Muscle layer of duodenum (tissue), 2 donors: ENCODE data around the gene TUFT1.

Experiments
- H3K27ac ChIP-seq: one replicate; pipeline ENCODE4 v1.7.0; 2013; ENCODE audit warnings: mild to moderate bottlenecking, low read length
- H3K27me3 ChIP-seq: one replicate; pipeline ENCODE4 v1.7.0; 2013; ENCODE audit warnings: low read depth, mild to moderate bottlenecking, control low read depth, low read length
- H3K36me3 ChIP-seq, 2 donors: one replicate each; pipeline ENCODE4 v1.7.0; 2013; ENCODE audit warnings: low read length in 2 of 2, control low read depth in 1 of 2, mild to moderate bottlenecking in 1 of 2; ENCODE audit not compliant: insufficient read depth in 2 of 2, control insufficient read depth in 1 of 2
- H3K4me1 ChIP-seq, 2 donors: one replicate each; pipeline ENCODE4 v1.7.0; 2013; ENCODE audit warnings: low read length in 2 of 2, mild to moderate bottlenecking in 2 of 2, control low read depth in 1 of 2, moderate library complexity in 1 of 2; ENCODE audit not compliant: insufficient read depth in 2 of 2, control insufficient read depth in 1 of 2
- H3K4me3 ChIP-seq, 2 donors: one replicate each; pipeline ENCODE4 v1.7.0; 2013; ENCODE audit warnings: low read length in 2 of 2, low read depth in 1 of 2, mild to moderate bottlenecking in 1 of 2
- H3K9me3 ChIP-seq, 2 donors: one replicate each; pipeline ENCODE4 v1.7.0; 2013; ENCODE audit warnings: low read length in 2 of 2, control low read depth in 1 of 2, mild to moderate bottlenecking in 1 of 2; ENCODE audit not compliant: control insufficient read depth in 1 of 2
- donor health status: healthy.

Gene TUFT1

GRCh38 chr1:151539321-151540020 lies 638 bp upstream of the TUFT1 start:
- Histone ChIP-seq H3K27ac (peak overlapping the region; percentile 96), H3K9me3 (no peaks in the 10 kb centered on the region), H3K36me3 (no peaks in the 10 kb centered on the region), H3K4me1 (peaks cover 3 to 19% of the 10 kb centered on the region in 2 donors), H3K4me3 (peak overlapping the region; percentile 79 to 80), H3K27me3 (no peaks in the 10 kb centered on the region)

DNA sequence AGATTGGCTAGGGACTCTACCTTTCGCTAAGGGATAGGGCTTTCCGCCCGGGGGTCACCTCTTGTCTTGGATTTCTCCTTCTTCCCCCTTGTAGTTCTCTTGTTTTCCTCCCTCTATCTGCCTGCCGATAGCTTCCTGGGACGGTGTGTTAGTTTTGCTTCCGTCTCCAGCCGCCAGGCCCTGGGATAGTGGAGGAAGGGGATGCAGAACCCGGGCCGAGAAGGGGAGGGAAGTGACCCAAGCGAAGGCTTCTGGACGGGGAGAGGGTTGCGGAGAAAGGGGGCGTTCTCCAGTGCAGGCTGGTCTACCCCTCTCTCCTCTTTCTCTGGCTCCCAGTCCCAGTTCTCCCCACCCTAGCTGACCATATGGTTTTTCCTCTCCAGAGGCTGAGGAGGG lies 871 bp downstream of the TUFT1 start:
- Histone ChIP-seq H3K27me3 (no peaks in the 10 kb centered on the region), H3K4me1 (peaks cover 3 to 19% of the 10 kb centered on the region in 2 donors), H3K27ac (peak overlapping the region; percentile 96), H3K4me3 (peak overlapping the region; percentile 79 to 80), H3K9me3 (no peaks in the 10 kb centered on the region), H3K36me3 (no peaks in the 10 kb centered on the region)

- H3K27ac ChIP-seq, result peak overlapping the region; percentile 96
Observed at GRCh38 chr1:151541752-151542151, 1.6 kb downstream of the TUFT1 start.

DNA sequence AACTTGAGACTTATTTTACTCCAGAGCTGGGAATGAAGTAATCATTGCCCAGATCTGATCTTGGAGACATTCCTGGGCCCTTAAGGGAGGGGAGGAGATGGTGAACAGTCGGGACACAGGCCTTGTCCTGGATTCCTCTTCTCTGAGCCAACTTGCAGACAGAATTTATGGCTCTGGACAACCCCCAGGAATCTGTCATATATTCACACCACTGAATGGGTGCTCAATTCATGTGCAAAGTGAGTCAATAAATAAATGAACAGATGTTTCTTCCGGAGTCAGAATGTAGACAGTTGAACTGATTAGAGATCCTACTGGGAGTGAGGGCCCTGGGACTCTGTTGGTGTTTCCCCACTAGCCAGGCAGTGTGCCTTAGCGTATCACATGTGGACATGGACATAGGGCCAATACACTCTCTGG lies 2.6 kb downstream of the TUFT1 start:
- H3K27me3 ChIP-seq, result no peaks in the 10 kb centered on the region
- H3K4me3 ChIP-seq, result no peak overlapping the region
- no peaks in the 10 kb centered on the region for H3K9me3 ChIP-seq
- peaks cover 12 to 28% of the 10 kb centered on the region in 2 donors for H3K4me1 ChIP-seq
- H3K36me3 ChIP-seq, result no peaks in the 10 kb centered on the region
- H3K27ac ChIP-seq, result peak overlapping the region; percentile 76

More at GRCh38 chr1:151541752-151542151, 1.6 kb downstream of the TUFT1 start:
- Histone ChIP-seq H3K4me3 (peak overlapping the region; percentile 79 to 80), H3K4me1 (peaks cover 3 to 19% of the 10 kb centered on the region in 2 donors), H3K9me3 (no peaks in the 10 kb centered on the region), H3K27me3 (no peaks in the 10 kb centered on the region), H3K36me3 (no peaks in the 10 kb centered on the region)

GRCh38 chr1:151545542-151545941 lies 5.4 kb downstream of the TUFT1 start:
- H3K27me3 ChIP-seq, result no peaks in the 10 kb centered on the region
- no peaks in the 10 kb centered on the region for H3K9me3 ChIP-seq
- no peaks in the 10 kb centered on the region for H3K36me3 ChIP-seq
- H3K4me1 ChIP-seq, result peaks cover 10 to 17% of the 10 kb centered on the region in 2 donors
- no peak overlapping the region for H3K4me3 ChIP-seq
- H3K27ac ChIP-seq, result no peak overlapping the region

GRCh38 chr1:151546011-151546925 lies 6.2 kb downstream of the TUFT1 start:
- Histone ChIP-seq H3K27me3 (no peaks in the 10 kb centered on the region), H3K4me1 (peaks cover 10 to 17% of the 10 kb centered on the region in 2 donors), H3K27ac (peak overlapping the region; percentile 71), H3K9me3 (no peaks in the 10 kb centered on the region), H3K36me3 (no peaks in the 10 kb centered on the region), H3K4me3 (no peak overlapping the region)

DNA sequence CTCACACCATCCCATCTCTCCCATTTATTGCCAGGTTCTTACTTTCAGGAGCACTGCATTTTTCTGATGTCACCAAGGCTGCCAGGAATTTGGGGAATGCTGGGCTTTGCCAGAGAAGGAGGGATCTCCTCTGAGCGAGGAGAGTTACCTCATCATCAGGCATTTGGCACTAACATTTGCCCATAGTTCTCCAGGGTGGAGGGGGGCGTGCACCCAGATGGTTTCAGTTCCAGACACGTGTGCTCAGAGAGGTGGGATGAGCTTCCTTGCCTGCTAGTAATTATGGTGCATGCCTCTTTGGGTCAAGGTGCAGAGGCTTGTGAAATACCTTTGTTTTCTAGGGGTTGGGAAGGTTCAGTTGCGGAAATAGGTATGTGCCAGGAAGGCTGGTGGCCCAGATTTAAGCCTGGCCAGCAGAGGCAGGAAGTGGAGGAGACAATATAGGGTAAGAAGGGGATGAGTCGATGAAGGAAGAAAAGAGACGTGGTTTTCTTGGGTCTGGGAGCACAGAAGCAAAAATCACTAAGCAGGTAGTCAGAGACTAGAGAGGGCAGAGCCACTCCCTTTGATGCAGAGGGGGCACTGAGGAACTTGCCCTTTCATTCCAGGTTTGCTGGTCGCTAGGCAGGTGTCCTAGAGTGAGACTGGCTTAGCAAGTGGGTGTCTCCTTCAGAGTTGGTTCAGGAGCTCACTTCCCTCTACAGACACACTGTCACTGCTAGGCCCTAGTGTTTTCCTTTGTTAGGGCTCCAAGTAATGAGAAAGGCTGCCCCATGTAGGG lies 7.2 kb downstream of the TUFT1 start:
- H3K27ac ChIP-seq, result peak overlapping the region; percentile 76

DNA sequence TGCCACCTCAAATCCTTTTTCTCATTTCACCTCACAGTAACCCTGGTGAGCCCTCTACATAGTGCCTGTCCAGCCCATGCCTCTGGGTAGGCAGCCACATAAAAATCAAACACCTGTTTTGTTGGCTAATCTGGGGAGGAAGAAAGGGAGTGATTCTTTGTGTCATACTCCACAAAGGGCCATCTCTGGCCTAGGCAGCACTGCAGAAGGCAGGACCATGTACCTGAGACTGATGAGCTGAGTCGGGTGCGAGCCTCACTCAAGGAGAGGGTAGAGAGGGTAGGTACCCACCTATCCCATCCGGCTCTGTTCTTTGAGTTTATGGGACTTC lies 7.8 kb downstream of the TUFT1 start:
- Histone ChIP-seq H3K4me1 (peaks cover 9 to 10% of the 10 kb centered on the region in 2 donors), H3K9me3 (no peaks in the 10 kb centered on the region), H3K4me3 (no peak overlapping the region), H3K27ac (peak overlapping the region; percentile 76), H3K36me3 (no peaks in the 10 kb centered on the region), H3K27me3 (no peaks in the 10 kb centered on the region)

More for the DNA sequence above, 7.2 kb downstream of the TUFT1 start:
- Histone ChIP-seq H3K27me3 (no peaks in the 10 kb centered on the region), H3K4me1 (peaks cover 10 to 12% of the 10 kb centered on the region in 2 donors), H3K4me3 (no peak overlapping the region), H3K36me3 (no peaks in the 10 kb centered on the region), H3K9me3 (no peaks in the 10 kb centered on the region)

DNA sequence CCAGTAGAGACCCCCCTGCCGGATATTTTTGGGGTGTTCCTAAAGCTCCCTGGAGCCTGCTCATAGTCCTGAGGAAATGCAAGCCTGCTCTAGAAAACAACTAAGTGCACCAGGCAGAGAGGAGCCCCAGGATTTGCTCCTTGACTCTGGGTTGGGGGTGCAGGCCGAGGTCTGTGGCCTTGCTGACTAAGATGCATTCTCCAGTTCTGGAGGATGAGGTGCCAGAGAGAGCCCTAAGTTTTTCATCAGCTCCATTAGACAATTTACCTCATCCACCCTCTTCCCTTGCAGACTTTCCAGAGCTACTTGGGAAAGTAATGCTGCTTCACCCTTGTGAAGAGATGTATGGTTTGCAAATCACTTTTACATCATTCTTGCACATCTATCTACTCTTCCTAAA lies 9.1 kb downstream of the TUFT1 start:
- no peaks in the 10 kb centered on the region for H3K27me3 ChIP-seq
- no peaks in the 10 kb centered on the region for H3K36me3 ChIP-seq
- peaks cover 9 to 10% of the 10 kb centered on the region in 2 donors for H3K4me1 ChIP-seq
- H3K4me3 ChIP-seq, result no peak overlapping the region
- no peaks in the 10 kb centered on the region for H3K9me3 ChIP-seq
- no peak overlapping the region for H3K27ac ChIP-seq

GRCh38 chr1:151553659-151554058 lies 13.6 kb downstream of the TUFT1 start:
- Histone ChIP-seq H3K36me3 (peaks cover 0 to 3% of the 10 kb centered on the region in 2 donors), H3K9me3 (no peaks in the 10 kb centered on the region), H3K27me3 (no peaks in the 10 kb centered on the region), H3K27ac (no peak overlapping the region), H3K4me1 (no peaks in the 10 kb centered on the region), H3K4me3 (no peak overlapping the region)

GRCh38 chr1:151556052-151556451 lies 15.9 kb downstream of the TUFT1 start:
- H3K9me3 ChIP-seq, result no peaks in the 10 kb centered on the region
- no peaks in the 10 kb centered on the region for H3K4me1 ChIP-seq
- H3K27ac ChIP-seq, result no peak overlapping the region
- peaks cover 0 to 3% of the 10 kb centered on the region in 2 donors for H3K36me3 ChIP-seq
- no peaks in the 10 kb centered on the region for H3K27me3 ChIP-seq
- no peak overlapping the region for H3K4me3 ChIP-seq
